ENCODE data around the gene RFK. TPM values are rescaled to one million over a fixed set of nuclear protein-coding genes. Genes with fewer than 3 reads are reported as not detected.

RFK gene
- total and polyA plus RNA-seq, 9 of the 15 experiments (the other 6 are each of a cell fraction or from before 2014, with no cell fraction given): 3.8 to 51.1 (median 14.8) TPM

GRCh38 chr9:76394195-76394959, at the start of gene RFK (continued):
- TF ChIP-seq NKRF (IDR thresholded peaks at IDR 0.05; ENCODE audit: borderline replicate concordance) (peak; percentile 90), ZBTB8A (IDR thresholded peaks at IDR 0.05; ENCODE audit: partially characterized antibody) (no peak), CTCF (IDR thresholded peaks at IDR 0.05 in 2 of 3, conservative IDR thresholded peaks at IDR 0.05 in 1 of 3; ENCODE audit: insufficient read depth in 2 of 3, low read depth in 1 of 3, low read length in 3 of 3) (peak; percentile 39 to 80 (median 74); a peak in 4 of 6 replicates), ZNF778 (CRISPR knock-in tag; IDR thresholded peaks at IDR 0.05) (no peak), POLR2B (IDR thresholded peaks at IDR 0.05; ENCODE audit: low read depth, partially characterized antibody) (no peak), TARDBP (IDR thresholded peaks at IDR 0.05) (no peak), MED1 (CRISPR knock-in tag; IDR thresholded peaks at IDR 0.05; ENCODE audit: borderline replicate concordance) (no peak), ZNF197 (CRISPR knock-in tag; IDR thresholded peaks at IDR 0.05; ENCODE audit: low read depth) (no peak), NONO (IDR thresholded peaks at IDR 0.05; ENCODE audit: low read depth in 2 of 2, low read length in 1 of 2) (peak in 1 of 2 experiments; percentile 72; a peak in 2 of 4 replicates), ZSCAN32 (CRISPR knock-in tag; IDR thresholded peaks at IDR 0.05) (no peak), STAT6 (CRISPR knock-in tag; IDR thresholded peaks at IDR 0.05) (no peak), SOX6 (IDR thresholded peaks at IDR 0.05) (no peak), SMC3 (conservative IDR thresholded peaks at IDR 0.05; ENCODE audit: insufficient read depth, low read depth, low read length) (no peak; the same call in 1 of the 2 replicates), CBX8 (IDR thresholded peaks at IDR 0.05; ENCODE audit: borderline replicate concordance, extremely low read depth, low read depth, low read length, poor library complexity, severe bottlenecking) (no peak), SMAD4 (CRISPR knock-in tag; conservative IDR thresholded peaks at IDR 0.05) (peak; percentile 57; the same call in 1 of the 2 replicates)
- TF ChIP-seq, protein P1, sequence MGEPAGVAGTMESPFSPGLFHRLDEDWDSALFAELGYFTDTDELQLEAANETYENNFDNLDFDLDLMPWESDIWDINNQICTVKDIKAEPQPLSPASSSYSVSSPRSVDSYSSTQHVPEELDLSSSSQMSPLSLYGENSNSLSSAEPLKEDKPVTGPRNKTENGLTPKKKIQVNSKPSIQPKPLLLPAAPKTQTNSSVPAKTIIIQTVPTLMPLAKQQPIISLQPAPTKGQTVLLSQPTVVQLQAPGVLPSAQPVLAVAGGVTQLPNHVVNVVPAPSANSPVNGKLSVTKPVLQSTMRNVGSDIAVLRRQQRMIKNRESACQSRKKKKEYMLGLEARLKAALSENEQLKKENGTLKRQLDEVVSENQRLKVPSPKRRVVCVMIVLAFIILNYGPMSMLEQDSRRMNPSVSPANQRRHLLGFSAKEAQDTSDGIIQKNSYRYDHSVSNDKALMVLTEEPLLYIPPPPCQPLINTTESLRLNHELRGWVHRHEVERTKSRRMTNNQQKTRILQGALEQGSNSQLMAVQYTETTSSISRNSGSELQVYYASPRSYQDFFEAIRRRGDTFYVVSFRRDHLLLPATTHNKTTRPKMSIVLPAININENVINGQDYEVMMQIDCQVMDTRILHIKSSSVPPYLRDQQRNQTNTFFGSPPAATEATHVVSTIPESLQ (CRISPR knock-in tag; IDR thresholded peaks at IDR 0.05): no peak
